Neural cell (in vitro differentiated cells): ENCODE results near the gene NOTCH4.

Experiments used
- CTCF ChIP-seq: fragments of 450-650 bp; IDR thresholded peaks from 2 replicates; pipeline ENCODE4 v1.5.1; 2014; ENCODE audit warnings: antibody characterized with exemption, mild to moderate bottlenecking, moderate library complexity; ENCODE audit not compliant: poor library complexity, severe bottlenecking
- EP300 ChIP-seq: fragments of 450-650 bp; conservative IDR thresholded peaks from 2 replicates; pipeline ENCODE4 v1.6.1; 2014; ENCODE audit warnings: antibody characterized with exemption, mild to moderate bottlenecking, moderate library complexity; ENCODE audit not compliant: poor library complexity, severe bottlenecking
- EZH2 ChIP-seq: fragments of 200-600, 300-800 bp; shearing (Covaris generic), sonication (generic); IDR thresholded peaks from 2 replicates; pipeline ENCODE4 v1.6.1; 2014; ENCODE audit warnings: antibody characterized with exemption, low read length, borderline replicate concordance, mild to moderate bottlenecking; ENCODE audit not compliant: insufficient read depth, poor library complexity, severe bottlenecking
- POLR2AphosphoS5 ChIP-seq: IDR thresholded peaks from 2 replicates; pipeline ENCODE4 v1.6.1; 2012
- RAD21 ChIP-seq: fragments of 450-650 bp; conservative IDR thresholded peaks from 2 replicates; pipeline ENCODE4 v1.6.1; 2014; ENCODE audit warnings: antibody characterized with exemption, mild to moderate bottlenecking, moderate library complexity
- REST ChIP-seq: IDR thresholded peaks from 2 replicates; pipeline ENCODE4 v1.6.1; 2012; ENCODE audit warnings: borderline replicate concordance

GRCh38 chr6:32239462-32239861 is 15.6 kb upstream of the NOTCH4 start:
- no peak for TF ChIP-seq EP300
- no peak for TF ChIP-seq CTCF
- no peak for TF ChIP-seq POLR2AphosphoS5
- TF ChIP-seq RAD21: no peak
- TF ChIP-seq REST: no peak
- TF ChIP-seq EZH2: no peak
